AG04450 (cell line): ENCODE results near the gene WSCD2. TPM values are rescaled to one million over a fixed set of nuclear protein-coding genes. Genes with fewer than 3 reads are reported as not detected.

ENCODE experiments used
- CTCF ChIA-PET: fragments of 300-600, 350-600 bp; formaldehyde crosslinking; extraction: SDS; loops from one replicate; lab custom pipeline; 2022; ENCODE audit warnings: antibody characterized with exemption, inconsistent platforms; lab: Charles Lee
- POLR2A ChIA-PET: fragments of 350-600 bp; formaldehyde crosslinking; extraction: SDS; loops from one replicate; lab custom pipeline; 2021; ENCODE audit warnings: antibody characterized with exemption, inconsistent platforms; lab: Yijun Ruan, JAX
- DNase-seq: peaks from one replicate; pipeline ENCODE4 v3.0.0-alpha.2; 2011; ENCODE audit warnings: low read depth, low spot score
- H3K27ac ChIP-seq: one replicate; pipeline ENCODE4 v1.5.1; 2012; ENCODE audit warnings: low read depth, low read length, control low read depth
- H3K27me3 ChIP-seq: one replicate; pipeline ENCODE4 v1.6.0; 2012; ENCODE audit warnings: low read length; ENCODE audit not compliant: control insufficient read depth, insufficient read depth
- H3K4me3 ChIP-seq: 2 replicates; pipeline ENCODE4 v1.5.1; 2011; ENCODE audit warnings: mild to moderate bottlenecking, low read depth, low read length, control low read depth
- H3K9me3 ChIP-seq: 2 replicates; pipeline ENCODE4 v1.5.1; 2012; ENCODE audit warnings: low read length; ENCODE audit not compliant: control insufficient read depth, insufficient read depth
- CTCF ChIP-seq: IDR thresholded peaks from 2 replicates; pipeline ENCODE4 v1.5.1; 2011; ENCODE audit warnings: low read depth, low read length, control low read depth, inconsistent platforms
- polyA plus RNA-seq: library from polyadenylated mRNA; depleted of rRNA; stranded (reverse); fragments of >200 nt; gene quantifications from 2 replicates; pipeline ENCODE4 v1.2.3, GENCODE V29; 2011

Gene WSCD2
- polyA plus RNA-seq, 1 experiment, result not detected

GRCh38 chr12:108120863-108121165, 8.3 kb upstream of the WSCD2 start:
- Histone ChIP-seq H3K9me3 (no peaks in the 10 kb centered on the region), H3K27me3 (no peaks in the 10 kb centered on the region), H3K4me3 (no peak overlapping the region), H3K27ac (no peak overlapping the region)
- POLR2A ChIA-PET, result no interaction called here
- TF ChIP-seq CTCF, result no peak
- DNase-seq, result no peak
- CTCF ChIA-PET, result no interaction called here

GRCh38 chr12:108121320-108121719, 7.8 kb upstream of the WSCD2 start:
- POLR2A ChIA-PET, result no interaction called here
- CTCF ChIA-PET, result no interaction called here

GRCh38 chr12:108121728-108122471, 7.2 kb upstream of the WSCD2 start:
- ChIA-PET CTCF (no interaction called here), POLR2A (no interaction called here)
- no peak for DNase-seq
- Histone ChIP-seq H3K27ac (no peak overlapping the region), H3K27me3 (no peaks in the 10 kb centered on the region), H3K4me3 (no peak overlapping the region), H3K9me3 (no peaks in the 10 kb centered on the region)
- no peak for TF ChIP-seq CTCF

More at GRCh38 chr12:108121320-108121719, 7.8 kb upstream of the WSCD2 start:
- H3K4me3 ChIP-seq, result no peak overlapping the region
- H3K27me3 ChIP-seq, result no peaks in the 10 kb centered on the region
- no peak overlapping the region for H3K27ac ChIP-seq
- DNase-seq, result no peak
- TF ChIP-seq CTCF, result no peak
- no peaks in the 10 kb centered on the region for H3K9me3 ChIP-seq

GRCh38 chr12:108122644-108123043, 6.4 kb upstream of the WSCD2 start:
- no peak for TF ChIP-seq CTCF
- Histone ChIP-seq H3K9me3 (no peaks in the 10 kb centered on the region), H3K4me3 (no peak overlapping the region), H3K27ac (no peak overlapping the region), H3K27me3 (no peaks in the 10 kb centered on the region)
- ChIA-PET POLR2A (no interaction called here), CTCF (no interaction called here)
- no peak for DNase-seq

- no peak for TF ChIP-seq CTCF
- H3K4me3 ChIP-seq, result no peak overlapping the region
- no peaks in the 10 kb centered on the region for H3K9me3 ChIP-seq
- ChIA-PET CTCF (no interaction called here), POLR2A (no interaction called here)
- DNase-seq, result no peak
- peaks cover under 1% of the 10 kb centered on the region for H3K27me3 ChIP-seq
- H3K27ac ChIP-seq, result no peak overlapping the region
Observed at GRCh38 chr12:108123402-108123801, 5.7 kb upstream of the WSCD2 start.
